Activated CD4-positive, alpha-beta memory T cell treated with anti-CD3 and anti-CD28 coated beads, Interleukin-2, amount 10 ng/mL, durations not matched to agents 7 days and 5 days (primary cell): ENCODE data around the gene FOXN3. TPM values are rescaled to one million over a fixed set of nuclear protein-coding genes. Genes with fewer than 3 reads are reported as not detected.

Experiments used
- CTCF ChIA-PET: fragments of 350-600 bp; sonication (Branson Sonifier 250); formaldehyde crosslinking; loops from one replicate; lab custom pipeline; 2021; ENCODE audit warnings: antibody characterized with exemption, inconsistent platforms; lab: Charles Lee
- POLR2A ChIA-PET: fragments of 350-600 bp; sonication (Branson Sonifier 250); formaldehyde crosslinking; loops from one replicate; lab custom pipeline; 2021; ENCODE audit warnings: antibody characterized with exemption; lab: Charles Lee
- DNase-seq: peaks from one replicate; pipeline ENCODE4 v3.0.0-alpha.2; 2020
- H3K27ac Mint-ChIP-seq: one replicate; pipeline ENCODE4 v1.8.0; 2021; ENCODE audit warnings: mild to moderate bottlenecking, mixed read lengths
- H3K27me3 Mint-ChIP-seq: one replicate; pipeline ENCODE4 v1.8.0; 2021; ENCODE audit warnings: mixed read lengths
- H3K36me3 Mint-ChIP-seq: one replicate; pipeline ENCODE4 v1.8.0; 2021; ENCODE audit warnings: low read depth, mixed read lengths
- H3K4me1 Mint-ChIP-seq: one replicate; pipeline ENCODE4 v1.8.0; 2021; ENCODE audit warnings: mixed read lengths
- H3K4me3 Mint-ChIP-seq: one replicate; pipeline ENCODE4 v1.8.0; 2021; ENCODE audit warnings: mild to moderate bottlenecking, mixed read lengths
- H3K9me3 Mint-ChIP-seq: one replicate; pipeline ENCODE4 v1.8.0; 2021; ENCODE audit warnings: mixed read lengths
- total RNA-seq, 2 experiments: library from RNA; stranded (reverse); gene quantifications; one replicate each; pipeline ENCODE4 v1.2.3, GENCODE V29; 2021

FOXN3 gene
- total RNA-seq, 2 experiments from 2014 or later = 73.1 to 78.3 TPM

DNA sequence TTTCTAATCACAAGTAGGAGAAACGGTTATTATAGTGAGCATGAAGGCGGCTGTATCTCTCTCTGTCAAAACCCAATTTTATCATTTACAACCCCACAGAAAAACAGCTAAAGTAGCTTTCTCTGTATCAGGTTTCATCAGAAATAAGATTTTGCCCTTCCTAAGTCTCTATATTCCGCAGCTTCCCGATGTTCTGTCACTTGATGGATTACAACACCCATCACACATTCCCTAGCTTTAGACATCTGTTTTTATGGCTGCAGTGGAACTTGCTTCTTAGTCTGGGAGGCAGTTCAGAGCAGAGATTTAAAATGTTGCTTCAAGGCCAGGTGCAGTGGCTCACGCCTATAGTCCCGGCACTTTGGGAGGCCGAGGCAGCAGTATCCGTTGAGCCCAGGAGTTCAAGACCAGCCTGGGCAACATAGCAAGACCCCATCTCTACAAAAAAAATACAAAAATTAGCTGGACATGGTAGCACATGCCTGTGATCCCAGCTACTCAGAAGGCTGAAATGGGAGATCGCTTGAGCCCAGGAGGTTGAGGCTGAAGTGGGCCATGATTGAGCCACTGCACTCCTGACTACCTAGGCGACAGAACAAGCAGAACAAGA, 27.6 kb upstream of the FOXN3 start:
- Mint-ChIP-seq H3K36me3 (peaks cover 25% of the 10 kb centered on the region), H3K27me3 (no peaks in the 10 kb centered on the region), H3K27ac (peak overlapping the region; percentile 7), H3K9me3 (no peaks in the 10 kb centered on the region), H3K4me1 (peaks cover 34% of the 10 kb centered on the region), H3K4me3 (no peak overlapping the region)
- ChIA-PET CTCF (interaction anchor here (1.1 to 1.3 kb wide), 2 partner anchors 12 to 15 kb away, joined by 3 to 7 read pairs; no protein-coding TSS in a partner anchor), POLR2A (interaction anchor here (0.7 to 1.3 kb wide), 3 partner anchors 60 to 512 kb away, joined by 3 to 4 read pairs (median 3); no protein-coding TSS in a partner anchor)
- DNase-seq = no peak

DNA sequence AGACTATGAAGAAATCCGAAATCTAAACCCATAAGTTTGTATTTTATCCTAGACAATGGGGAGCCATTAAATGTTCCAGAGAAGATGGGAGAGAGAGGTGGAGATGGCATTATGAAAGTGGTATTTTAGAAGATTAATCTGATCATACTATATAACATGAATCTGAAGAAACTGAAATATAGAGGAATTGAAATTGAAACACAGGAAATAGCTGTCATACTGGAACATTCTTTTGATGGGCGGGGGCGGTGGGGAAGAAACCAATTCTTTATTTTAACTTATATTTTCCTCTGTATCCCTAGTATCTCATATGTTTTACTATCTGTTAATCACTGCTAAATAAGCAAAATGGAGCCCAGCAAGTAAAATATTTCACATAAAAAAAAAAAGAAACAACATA, 27.0 kb upstream of the FOXN3 start:
- CTCF ChIA-PET = interaction anchor here (0.9 to 1.3 kb wide), 3 partner anchors 12 to 14 kb away, joined by 3 to 7 read pairs (median 3); no protein-coding TSS in a partner anchor
- DNase-seq = no peak
- no peak overlapping the region for H3K4me3 Mint-ChIP-seq
- peaks cover 34% of the 10 kb centered on the region for H3K4me1 Mint-ChIP-seq
- H3K36me3 Mint-ChIP-seq = peaks cover 22% of the 10 kb centered on the region
- POLR2A ChIA-PET = interaction anchor here (0.7 to 1.3 kb wide), 4 partner anchors 34 to 512 kb away, joined by 3 to 4 read pairs (median 3); no protein-coding TSS in a partner anchor
- H3K27me3 Mint-ChIP-seq = no peaks in the 10 kb centered on the region
- H3K9me3 Mint-ChIP-seq = no peaks in the 10 kb centered on the region
- H3K27ac Mint-ChIP-seq = peak overlapping the region; percentile 52

DNA sequence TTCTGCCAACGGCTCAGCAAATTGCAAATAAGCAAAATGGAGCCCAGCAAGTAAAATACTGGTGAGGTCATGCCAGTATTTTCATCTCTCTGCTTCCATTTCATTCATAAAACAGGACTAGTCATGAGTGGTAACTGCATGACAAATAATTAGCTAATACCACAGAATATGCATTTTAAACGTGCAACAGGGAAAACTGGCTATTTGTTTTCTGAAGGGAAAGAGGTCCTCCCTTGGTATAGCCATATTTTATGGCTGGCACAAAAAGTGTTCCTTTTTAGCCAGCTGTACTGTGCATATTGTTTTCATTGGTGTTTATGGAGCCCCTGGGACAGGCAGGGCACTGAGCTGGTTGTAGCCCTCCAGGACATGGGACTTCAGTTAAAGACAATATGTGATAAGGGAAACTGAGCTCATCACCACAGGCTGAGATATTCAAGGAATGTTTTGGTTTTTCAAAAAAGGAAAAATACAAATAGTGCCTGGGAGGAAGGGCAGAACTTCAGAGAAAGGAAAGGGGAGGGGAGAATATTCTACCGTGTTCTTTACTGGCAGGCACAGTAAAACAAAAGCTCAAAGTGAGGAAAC, 26.1 kb upstream of the FOXN3 start:
- POLR2A ChIA-PET = interaction anchor here (1.2 to 1.3 kb wide), 2 partner anchors 35 to 176 kb away, joined by 3 to 4 read pairs; no protein-coding TSS in a partner anchor
- no peaks in the 10 kb centered on the region for H3K9me3 Mint-ChIP-seq
- H3K4me1 Mint-ChIP-seq = peaks cover 34% of the 10 kb centered on the region
- peak overlapping the region; percentile 44 for H3K27ac Mint-ChIP-seq
- DNase-seq = no peak
- H3K36me3 Mint-ChIP-seq = peaks cover 22% of the 10 kb centered on the region
- H3K27me3 Mint-ChIP-seq = no peaks in the 10 kb centered on the region
- no peak overlapping the region for H3K4me3 Mint-ChIP-seq
- CTCF ChIA-PET = interaction anchor here (0.9 to 1.3 kb wide), 2 partner anchors 11 to 13 kb away, joined by 3 read pairs; no protein-coding TSS in a partner anchor

DNA sequence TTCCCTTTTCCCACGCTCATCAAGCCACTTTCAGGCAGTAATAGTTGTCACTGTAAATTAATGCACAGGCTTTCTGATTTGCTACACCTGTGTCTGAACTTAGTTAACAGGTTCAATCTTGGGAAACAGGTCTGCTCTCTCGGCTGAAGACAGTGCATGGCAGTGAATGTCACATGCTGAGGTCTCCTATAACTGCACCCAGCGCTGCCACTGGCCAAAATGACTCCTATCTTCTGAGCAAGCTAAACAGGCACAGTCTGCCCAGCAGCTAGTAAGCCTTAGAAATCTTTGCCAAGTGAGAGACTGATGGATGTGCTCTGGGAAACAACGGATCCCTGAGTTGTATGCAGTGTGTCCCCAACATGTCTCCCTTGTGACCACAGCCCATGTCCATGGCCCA, 25.2 kb upstream of the FOXN3 start:
- peaks cover 31% of the 10 kb centered on the region for H3K4me1 Mint-ChIP-seq
- H3K4me3 Mint-ChIP-seq = no peak overlapping the region
- CTCF ChIA-PET = no interaction called here
- no peak for DNase-seq
- no peaks in the 10 kb centered on the region for H3K27me3 Mint-ChIP-seq
- no peak overlapping the region for H3K27ac Mint-ChIP-seq
- POLR2A ChIA-PET = interaction anchor here (1.2 kb wide), 1 partner anchor 12 kb away, joined by 4 read pairs; no protein-coding TSS in a partner anchor
- no peaks in the 10 kb centered on the region for H3K9me3 Mint-ChIP-seq
- H3K36me3 Mint-ChIP-seq = peaks cover 21% of the 10 kb centered on the region

DNA sequence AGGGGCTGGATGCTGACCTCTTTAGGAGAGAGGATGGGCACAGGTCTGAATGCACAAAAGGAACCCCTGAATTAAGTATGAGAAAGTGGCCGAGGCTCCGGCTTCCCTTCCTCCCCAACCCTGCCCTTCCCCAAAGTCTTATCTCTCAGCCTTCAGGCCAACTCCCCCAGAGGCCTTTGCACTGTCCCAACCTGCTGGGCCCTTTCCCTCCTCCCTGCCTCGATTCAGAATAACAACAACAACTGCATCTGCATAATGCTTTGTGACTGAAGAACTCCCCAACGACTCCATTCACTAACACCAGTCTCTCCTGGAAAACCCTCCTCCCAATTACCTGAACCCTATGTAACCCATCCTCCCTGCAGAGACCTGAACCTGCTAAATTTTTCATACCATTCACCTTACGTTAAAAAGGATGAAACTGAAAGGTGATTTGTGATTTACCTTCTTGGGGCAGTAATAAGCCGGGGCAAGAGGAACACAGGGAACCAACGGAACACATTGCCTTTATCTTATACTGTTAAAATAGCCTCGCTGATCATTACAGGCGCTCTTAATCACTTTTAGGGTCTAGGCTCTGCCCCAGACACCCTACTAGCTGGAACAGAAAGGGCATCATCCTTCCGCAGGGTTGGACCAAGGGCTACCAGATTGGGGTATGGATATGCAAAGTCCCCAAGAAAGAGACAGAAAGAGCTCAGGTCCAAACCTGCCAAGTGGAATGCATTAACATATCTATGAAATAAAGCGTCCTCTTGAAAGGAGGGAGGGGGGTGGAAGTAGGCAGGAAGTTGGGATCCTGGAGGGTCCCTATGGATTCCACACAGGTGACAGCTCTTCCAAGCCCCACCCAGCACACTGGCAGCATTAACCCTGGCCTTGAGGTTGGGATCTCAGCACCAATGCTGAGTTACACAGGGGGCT, 24.2 kb upstream of the FOXN3 start:
- H3K27me3 Mint-ChIP-seq = no peaks in the 10 kb centered on the region
- no peak overlapping the region for H3K27ac Mint-ChIP-seq
- CTCF ChIA-PET = no interaction called here
- peaks cover 31% of the 10 kb centered on the region for H3K4me1 Mint-ChIP-seq
- no peaks in the 10 kb centered on the region for H3K9me3 Mint-ChIP-seq
- POLR2A ChIA-PET = interaction anchor here (1.2 kb wide), 1 partner anchor 11 kb away, joined by 4 read pairs; no protein-coding TSS in a partner anchor
- no peak for DNase-seq
- peaks cover 16% of the 10 kb centered on the region for H3K36me3 Mint-ChIP-seq
- no peak overlapping the region for H3K4me3 Mint-ChIP-seq

DNA sequence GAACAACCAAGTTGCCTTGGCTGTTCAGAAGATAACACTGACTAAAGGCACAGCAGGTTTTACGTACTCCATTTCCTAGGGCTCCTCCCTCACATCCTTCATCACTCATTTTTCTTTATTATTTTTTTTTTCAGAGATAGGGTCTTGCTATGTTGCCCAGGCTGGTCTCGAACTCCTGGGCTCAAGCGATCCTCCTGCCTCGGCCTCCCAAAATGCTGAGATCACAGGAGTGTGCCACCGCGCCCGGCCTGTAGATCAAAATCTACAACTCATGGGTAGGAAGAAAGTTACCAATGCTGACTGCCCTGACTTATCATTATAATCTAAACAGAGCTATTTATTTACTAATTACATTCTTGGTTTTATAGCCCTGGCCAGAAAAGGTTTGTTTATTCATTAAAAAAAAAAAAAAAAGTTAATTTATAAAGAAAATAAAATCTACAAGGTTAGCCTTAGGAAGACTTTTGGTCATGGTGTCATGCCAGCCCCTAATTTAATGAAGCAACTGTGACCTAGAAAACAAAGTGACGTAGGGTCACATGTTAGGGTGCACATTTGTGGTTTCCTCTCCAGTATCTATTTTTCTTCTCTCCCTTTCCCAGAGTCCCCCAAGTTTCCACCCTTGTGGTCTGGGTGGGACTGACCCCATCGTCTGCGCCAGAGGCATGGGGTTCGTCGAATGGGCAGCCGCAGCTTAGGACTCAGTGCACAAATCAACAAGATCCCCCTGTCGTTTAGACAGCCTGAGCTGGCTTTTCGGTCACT, 19.0 kb upstream of the FOXN3 start:
- Mint-ChIP-seq H3K9me3 (no peaks in the 10 kb centered on the region), H3K36me3 (peaks cover 12% of the 10 kb centered on the region), H3K27me3 (no peaks in the 10 kb centered on the region), H3K4me1 (peaks cover 22% of the 10 kb centered on the region), H3K4me3 (no peak overlapping the region), H3K27ac (no peak overlapping the region)
- ChIA-PET CTCF (interaction anchor here (0.6 kb wide), 1 partner anchor 11 kb away, joined by 3 read pairs; no protein-coding TSS in a partner anchor), POLR2A (no interaction called here)
- no peak for DNase-seq

DNA sequence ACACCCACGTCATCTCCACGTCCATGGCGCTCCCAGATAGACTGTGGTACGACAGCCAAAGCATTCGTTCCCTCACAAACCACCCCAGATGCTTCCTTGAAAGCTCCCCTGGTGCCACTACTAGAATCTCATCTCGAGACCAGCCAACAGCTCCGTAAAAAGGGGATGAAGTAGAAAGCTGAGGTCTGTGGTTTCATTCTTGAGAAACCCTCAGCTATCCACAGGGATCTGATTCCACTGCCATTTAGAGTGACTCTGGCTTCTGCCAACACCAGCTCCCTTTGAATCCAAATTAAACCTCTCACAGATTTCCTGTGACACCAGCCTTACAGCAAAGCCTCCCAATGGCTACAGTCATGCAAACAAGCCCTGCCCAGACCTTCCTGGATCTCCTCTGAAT, 18.5 kb upstream of the FOXN3 start:
- peaks cover 12% of the 10 kb centered on the region for H3K36me3 Mint-ChIP-seq
- H3K4me1 Mint-ChIP-seq = peaks cover 28% of the 10 kb centered on the region
- ChIA-PET CTCF (interaction anchor here (0.6 kb wide), 1 partner anchor 11 kb away, joined by 3 read pairs; no protein-coding TSS in a partner anchor), POLR2A (no interaction called here)
- H3K9me3 Mint-ChIP-seq = no peaks in the 10 kb centered on the region
- no peak overlapping the region for H3K4me3 Mint-ChIP-seq
- no peaks in the 10 kb centered on the region for H3K27me3 Mint-ChIP-seq
- no peak for DNase-seq
- H3K27ac Mint-ChIP-seq = no peak overlapping the region

DNA sequence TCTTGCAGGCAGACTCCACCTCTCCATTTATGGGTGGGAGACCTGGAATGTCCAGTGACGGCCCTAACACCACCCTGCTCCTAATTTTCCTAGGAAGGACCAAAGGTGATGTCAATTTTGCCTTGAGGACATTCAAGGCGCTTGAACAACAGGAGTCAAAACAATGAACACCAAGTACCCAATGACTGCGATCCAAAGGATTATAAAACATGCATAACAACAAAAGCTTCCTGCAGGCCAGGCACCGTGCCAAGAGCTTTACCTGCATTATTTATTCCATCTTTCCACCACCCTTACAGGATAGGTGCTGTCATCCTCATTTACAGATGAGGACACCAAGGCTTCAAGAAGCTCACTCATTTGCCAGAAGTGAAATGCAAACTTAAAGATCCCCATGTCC, 15.2 kb upstream of the FOXN3 start:
- ChIA-PET POLR2A (interaction anchor here (1.0 kb wide), 1 partner anchor 14 kb away, joined by 3 read pairs; no protein-coding TSS in a partner anchor), CTCF (interaction anchor here (1.1 kb wide), 1 partner anchor 12 kb away, joined by 3 read pairs; no protein-coding TSS in a partner anchor)
- DNase-seq = no peak
- no peak overlapping the region for H3K4me3 Mint-ChIP-seq
- H3K4me1 Mint-ChIP-seq = peaks cover 55% of the 10 kb centered on the region
- no peaks in the 10 kb centered on the region for H3K27me3 Mint-ChIP-seq
- H3K9me3 Mint-ChIP-seq = no peaks in the 10 kb centered on the region
- peaks cover 14% of the 10 kb centered on the region for H3K36me3 Mint-ChIP-seq
- no peak overlapping the region for H3K27ac Mint-ChIP-seq

DNA sequence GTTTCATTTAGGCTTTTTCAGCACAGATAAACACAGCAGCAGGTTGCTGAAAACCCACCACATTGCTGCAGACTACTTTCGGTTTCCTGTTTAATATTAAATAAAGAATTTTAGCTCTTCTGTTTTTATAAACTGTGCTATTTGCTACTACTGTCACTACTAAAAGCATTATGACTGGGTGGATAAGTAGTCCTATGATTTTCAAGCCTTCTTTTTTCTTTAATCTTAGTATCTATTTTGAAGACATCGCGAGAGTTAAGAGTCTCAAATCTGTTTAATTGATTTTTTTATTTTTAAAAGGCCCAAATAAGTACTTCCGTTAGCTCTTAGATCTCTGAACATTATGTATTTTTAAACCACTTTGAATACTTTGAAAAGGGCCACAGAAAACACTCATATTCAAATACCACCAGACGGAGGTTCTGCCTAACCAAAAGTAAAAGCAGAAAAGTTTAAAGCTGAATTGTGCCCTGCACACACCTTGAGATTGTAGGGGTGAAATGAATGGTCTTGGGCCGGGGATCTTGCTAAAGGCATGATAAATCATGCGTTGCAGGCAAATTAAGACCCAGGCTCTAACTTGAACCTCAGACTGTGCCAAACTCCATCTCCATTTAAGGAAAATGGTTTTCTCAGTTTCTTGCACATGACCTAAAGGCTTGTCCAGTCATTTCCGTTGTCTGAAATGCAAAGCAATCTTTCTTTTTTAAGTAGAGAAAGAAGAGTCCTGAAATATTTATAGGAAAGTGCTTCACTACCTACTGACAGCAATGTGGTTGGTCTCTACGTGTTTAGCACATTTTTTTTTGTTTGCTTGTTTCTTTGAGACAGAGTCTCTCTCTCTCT, 13.6 kb upstream of the FOXN3 start:
- peak overlapping the region; percentile 95 for H3K27ac Mint-ChIP-seq
- H3K4me3 Mint-ChIP-seq = peak overlapping the region; percentile 76
- peak; percentile 48 for DNase-seq
- H3K9me3 Mint-ChIP-seq = no peaks in the 10 kb centered on the region
- POLR2A ChIA-PET = interaction anchor here (0.8 to 3.9 kb wide), 14 partner anchors 9 to 526 kb away, joined by 3 to 29 read pairs (median 4); no protein-coding TSS in a partner anchor
- H3K36me3 Mint-ChIP-seq = peaks cover 15% of the 10 kb centered on the region
- CTCF ChIA-PET = interaction anchor here (0.6 to 2.0 kb wide), 11 partner anchors 12 to 290 kb away, joined by 3 to 11 read pairs (median 4); no protein-coding TSS in a partner anchor
- peaks cover 62% of the 10 kb centered on the region for H3K4me1 Mint-ChIP-seq
- H3K27me3 Mint-ChIP-seq = no peaks in the 10 kb centered on the region

DNA sequence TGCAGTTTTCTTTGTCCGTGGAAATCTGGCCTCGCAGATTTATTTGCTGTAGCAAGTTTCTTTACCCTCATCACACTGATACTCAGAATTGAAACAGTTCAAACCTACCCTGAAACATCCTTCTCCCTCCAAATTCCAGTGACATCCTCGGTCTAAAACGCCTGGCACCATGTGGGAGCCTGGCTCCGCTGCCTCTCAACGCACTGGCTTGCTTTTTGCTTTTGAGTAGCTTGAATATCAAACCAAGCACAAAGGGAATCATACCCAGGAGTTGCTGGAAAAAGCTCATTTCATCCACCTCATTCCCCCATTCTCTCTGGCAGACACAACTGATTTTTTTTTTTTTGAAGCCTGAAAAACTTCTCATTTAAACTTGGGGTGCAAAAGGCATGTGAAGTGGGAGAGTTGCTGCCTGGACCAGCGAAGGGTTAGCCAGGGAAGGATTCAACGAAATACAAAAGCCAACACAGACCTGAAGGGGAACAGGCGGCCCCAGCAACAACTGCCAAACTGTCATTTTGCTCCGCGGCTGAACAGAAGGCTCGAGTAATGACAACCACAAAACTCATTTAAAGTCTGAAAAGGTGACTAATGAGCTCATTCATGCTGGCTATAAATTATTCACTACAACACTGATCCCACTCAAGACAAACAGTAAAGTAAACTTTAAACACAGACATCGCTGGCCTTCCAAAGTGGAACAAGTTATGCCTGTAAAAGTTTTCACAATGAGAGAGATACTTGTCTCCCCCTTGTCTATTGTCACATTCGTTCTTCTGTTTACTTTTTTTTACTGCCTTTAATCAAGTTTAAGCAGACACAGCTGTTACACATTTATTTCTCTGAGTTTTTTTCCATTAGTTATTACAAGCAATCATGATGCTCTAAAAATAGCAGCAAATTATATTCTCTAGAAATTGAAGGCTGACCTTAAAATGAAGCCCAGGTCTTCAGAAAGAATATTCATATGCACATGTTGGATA, 12.5 kb upstream of the FOXN3 start:
- POLR2A ChIA-PET = interaction anchor here (0.6 to 3.9 kb wide), 14 partner anchors 8 to 905 kb away, joined by 3 to 29 read pairs (median 5); no protein-coding TSS in a partner anchor
- DNase-seq = peak; percentile 60
- H3K4me3 Mint-ChIP-seq = peak overlapping the region; percentile 76
- H3K9me3 Mint-ChIP-seq = no peaks in the 10 kb centered on the region
- peak overlapping the region; percentile 95 for H3K27ac Mint-ChIP-seq
- peaks cover 13% of the 10 kb centered on the region for H3K36me3 Mint-ChIP-seq
- H3K4me1 Mint-ChIP-seq = peaks cover 62% of the 10 kb centered on the region
- CTCF ChIA-PET = interaction anchor here (0.7 to 2.0 kb wide), 12 partner anchors 11 to 485 kb away, joined by 3 to 11 read pairs (median 4); no protein-coding TSS in a partner anchor
- H3K27me3 Mint-ChIP-seq = no peaks in the 10 kb centered on the region
